GM12801 (cell line): ENCODE measurements around the gene SLC25A12.

Source experiments
- TF ChIP-seq, protein P1 (sequence below): IDR thresholded peaks from one replicate; pipeline ENCODE4 v1.5.1; 2011; ENCODE audit warnings: control low read depth; ENCODE audit not compliant: insufficient read length; ENCODE audit errors: extremely low read depth

Gene SLC25A12, protein sequence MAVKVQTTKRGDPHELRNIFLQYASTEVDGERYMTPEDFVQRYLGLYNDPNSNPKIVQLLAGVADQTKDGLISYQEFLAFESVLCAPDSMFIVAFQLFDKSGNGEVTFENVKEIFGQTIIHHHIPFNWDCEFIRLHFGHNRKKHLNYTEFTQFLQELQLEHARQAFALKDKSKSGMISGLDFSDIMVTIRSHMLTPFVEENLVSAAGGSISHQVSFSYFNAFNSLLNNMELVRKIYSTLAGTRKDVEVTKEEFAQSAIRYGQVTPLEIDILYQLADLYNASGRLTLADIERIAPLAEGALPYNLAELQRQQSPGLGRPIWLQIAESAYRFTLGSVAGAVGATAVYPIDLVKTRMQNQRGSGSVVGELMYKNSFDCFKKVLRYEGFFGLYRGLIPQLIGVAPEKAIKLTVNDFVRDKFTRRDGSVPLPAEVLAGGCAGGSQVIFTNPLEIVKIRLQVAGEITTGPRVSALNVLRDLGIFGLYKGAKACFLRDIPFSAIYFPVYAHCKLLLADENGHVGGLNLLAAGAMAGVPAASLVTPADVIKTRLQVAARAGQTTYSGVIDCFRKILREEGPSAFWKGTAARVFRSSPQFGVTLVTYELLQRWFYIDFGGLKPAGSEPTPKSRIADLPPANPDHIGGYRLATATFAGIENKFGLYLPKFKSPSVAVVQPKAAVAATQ

DNA sequence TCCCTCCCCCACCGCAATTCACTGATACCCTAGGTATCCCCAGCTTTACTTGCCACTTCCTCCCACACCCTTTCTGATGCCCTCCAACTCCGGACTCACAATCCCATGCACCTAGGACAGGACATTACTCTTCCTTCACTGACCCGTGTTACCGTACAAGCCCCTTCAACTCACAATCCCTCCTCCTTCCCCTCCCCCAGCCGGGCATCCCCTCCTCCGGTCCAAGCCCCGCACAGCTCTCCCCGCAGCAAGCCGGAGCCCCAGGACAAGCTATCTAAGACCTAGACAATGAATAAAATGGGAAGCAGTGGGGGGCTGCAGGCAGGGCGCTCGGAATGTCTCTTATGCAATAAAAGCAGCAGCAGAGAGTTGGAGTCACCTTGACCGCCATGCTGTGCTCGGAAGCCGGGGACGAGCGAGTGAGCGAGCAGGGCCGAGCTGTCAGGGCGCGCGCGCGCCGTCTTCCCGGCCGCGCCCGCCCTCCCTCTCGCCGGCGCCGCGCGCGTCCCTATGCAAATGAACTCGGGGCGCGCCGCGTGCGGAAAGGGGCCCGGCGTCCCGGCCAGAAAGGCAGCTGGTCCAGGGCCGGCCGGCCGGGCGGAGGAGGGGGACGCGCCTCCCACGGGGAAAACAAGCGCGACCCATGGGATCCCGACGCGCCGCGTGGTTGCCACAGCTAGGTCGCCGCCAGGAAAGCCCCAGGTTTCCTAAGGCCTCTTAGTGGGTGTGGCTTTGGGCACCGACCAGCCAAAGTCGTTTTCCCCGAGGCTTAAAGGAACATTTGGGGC lies at the start of gene SLC25A12:
Gene SLC25A12, minus strand, starts transcription at position 421 of the 788 bp plus-strand sequence. Its CDS starts 30 bp downstream, at position 391.
- TF ChIP-seq, protein P1, sequence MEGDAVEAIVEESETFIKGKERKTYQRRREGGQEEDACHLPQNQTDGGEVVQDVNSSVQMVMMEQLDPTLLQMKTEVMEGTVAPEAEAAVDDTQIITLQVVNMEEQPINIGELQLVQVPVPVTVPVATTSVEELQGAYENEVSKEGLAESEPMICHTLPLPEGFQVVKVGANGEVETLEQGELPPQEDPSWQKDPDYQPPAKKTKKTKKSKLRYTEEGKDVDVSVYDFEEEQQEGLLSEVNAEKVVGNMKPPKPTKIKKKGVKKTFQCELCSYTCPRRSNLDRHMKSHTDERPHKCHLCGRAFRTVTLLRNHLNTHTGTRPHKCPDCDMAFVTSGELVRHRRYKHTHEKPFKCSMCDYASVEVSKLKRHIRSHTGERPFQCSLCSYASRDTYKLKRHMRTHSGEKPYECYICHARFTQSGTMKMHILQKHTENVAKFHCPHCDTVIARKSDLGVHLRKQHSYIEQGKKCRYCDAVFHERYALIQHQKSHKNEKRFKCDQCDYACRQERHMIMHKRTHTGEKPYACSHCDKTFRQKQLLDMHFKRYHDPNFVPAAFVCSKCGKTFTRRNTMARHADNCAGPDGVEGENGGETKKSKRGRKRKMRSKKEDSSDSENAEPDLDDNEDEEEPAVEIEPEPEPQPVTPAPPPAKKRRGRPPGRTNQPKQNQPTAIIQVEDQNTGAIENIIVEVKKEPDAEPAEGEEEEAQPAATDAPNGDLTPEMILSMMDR = no peak

DNA sequence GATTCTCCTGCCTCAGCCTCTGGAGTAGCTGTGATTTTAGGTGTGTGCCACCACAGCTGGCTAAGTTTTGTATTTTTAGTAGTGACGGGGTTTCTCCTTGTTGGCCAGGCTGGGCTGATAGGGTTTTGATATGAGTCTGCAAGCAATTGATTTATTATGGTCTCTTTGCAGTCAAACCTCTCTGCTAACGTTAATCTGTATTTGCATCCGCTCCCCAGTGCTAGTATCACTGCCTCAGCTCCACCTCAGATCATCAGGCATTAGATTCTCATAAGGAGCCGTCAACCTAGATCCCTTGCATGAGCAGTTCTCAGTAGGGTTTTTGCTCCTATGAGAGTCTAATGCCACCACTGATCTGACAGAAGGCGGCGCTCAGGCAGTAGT lies 47.3 kb upstream of the SLC25A12 start:
- TF ChIP-seq, protein P1 = no peak

DNA sequence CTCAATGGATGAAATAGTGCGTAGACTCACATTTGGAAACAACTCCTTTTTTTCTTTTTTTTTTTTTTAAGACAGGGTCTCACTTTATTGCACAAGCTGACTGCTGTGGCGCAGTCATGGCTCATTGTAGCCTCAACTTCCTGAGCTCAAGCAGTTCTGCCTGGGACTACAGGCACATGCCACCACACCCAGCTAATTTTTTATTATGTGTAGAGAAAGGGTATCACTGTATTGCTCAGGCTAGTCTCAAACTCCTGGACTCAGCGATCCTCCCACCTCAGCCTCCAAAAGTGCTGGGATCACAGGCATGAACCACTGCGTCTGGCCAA lies 45.7 kb upstream of the SLC25A12 start:
- TF ChIP-seq, protein P1 = no peak

DNA sequence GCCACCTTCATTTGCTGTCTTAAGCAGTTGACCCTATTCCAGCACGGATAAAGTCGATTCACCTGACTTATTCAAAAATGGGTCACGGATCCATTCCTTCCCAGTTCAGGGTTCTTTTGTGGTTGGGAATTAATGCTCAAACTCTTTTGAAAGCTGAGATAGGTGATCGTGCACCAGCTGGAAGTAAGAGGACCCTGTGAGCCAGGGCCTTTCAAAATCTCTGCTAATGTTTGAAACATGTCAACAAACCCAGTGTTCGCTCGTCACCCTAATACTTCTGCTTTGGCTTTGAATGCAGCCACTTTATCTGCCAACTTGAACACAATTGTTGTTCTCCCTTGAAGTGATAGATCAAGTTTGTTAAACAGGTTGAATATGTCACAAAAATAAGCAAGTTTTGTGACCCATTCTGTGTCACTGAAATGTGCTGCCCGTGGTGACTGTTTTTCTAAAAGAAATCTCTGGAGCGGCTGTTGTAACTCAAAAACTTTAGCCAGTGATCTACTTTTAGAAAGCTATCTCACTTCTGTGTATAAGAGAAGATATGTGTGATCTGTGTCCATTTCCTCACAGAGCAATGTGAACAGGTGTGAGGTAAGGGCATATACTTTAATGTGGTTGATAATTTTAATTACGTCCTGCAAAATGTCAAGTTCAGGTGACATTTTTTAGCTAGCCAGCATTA lies 45.2 kb upstream of the SLC25A12 start:
- TF ChIP-seq, protein P1 = no peak

DNA sequence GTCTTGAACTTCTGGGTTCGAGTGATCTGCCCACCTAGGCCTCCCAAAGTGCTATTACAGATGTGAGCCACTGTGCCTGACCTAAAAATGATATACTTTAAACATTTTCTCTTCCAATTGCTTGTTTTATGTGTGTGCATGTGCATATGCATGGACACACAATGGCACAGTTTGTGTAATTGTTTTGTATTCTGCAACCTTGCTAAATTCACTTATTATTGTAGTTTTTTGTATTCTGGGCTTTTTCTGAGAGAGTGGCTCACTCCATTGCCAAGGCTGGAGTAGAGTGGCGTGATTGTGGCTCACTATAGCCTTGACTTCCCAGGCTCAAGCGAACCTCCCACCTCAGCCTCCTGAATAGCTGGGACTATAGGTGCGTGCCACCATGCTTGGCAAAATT lies 36.3 kb upstream of the SLC25A12 start:
- TF ChIP-seq, protein P1 = no peak

DNA sequence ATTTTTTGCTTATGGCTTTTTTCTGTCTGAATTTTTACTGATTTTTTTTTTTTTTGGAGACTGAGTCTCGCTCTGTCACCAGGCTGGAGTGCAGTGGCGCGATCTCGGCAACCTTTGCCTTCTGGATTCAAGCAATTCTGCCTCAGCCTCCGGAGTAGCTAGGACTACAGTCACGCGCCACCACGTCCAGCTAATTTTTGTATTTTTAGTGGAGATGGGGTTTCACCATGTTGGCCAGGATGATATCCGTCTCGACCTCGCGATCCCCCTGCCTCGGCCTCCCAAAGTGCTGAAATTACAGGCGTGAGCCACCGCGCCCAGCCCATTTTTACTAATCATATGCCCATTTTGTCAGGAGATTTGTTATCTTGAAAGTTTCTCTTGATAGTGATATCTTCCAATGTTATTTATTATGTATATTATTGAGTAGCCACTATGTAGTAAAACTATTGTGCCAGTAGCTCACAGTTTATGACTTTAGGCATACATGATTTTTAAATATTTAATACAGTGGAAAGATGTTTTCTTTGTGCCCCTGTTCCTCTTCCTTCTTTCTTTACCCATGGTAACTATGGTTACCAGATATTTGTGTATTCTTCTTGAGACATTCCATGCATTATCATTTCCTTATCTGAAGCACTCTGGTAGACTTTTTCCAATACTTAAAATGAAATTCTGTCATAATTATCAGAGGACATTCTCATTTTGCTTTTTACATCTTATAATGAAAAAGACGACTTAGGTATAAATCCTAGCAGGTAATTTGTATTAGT lies 30.3 kb upstream of the SLC25A12 start:
- TF ChIP-seq, protein P1 = no peak
